Middle frontal gyrus (tissue), 1 donor: ENCODE results near the gene MED27.

Experiments
- DNase-seq: peaks from one replicate; pipeline ENCODE4 v3.0.0-alpha.2; 2015; ENCODE audit warnings: low spot score; ENCODE audit errors: extremely low spot score

MED27 gene

GRCh38 chr9:131971482-131972074 lies 108.1 kb downstream of the MED27 start:
- no peak for DNase-seq

- no peak for DNase-seq
These were observed 110.1 kb downstream of the MED27 start for GRCh38 chr9:131969469-131969989.

GRCh38 chr9:131968632-131969031 lies 111.0 kb downstream of the MED27 start:
- no peak for DNase-seq

GRCh38 chr9:131965841-131966240 lies 113.8 kb downstream of the MED27 start:
- no peak for DNase-seq

GRCh38 chr9:131965103-131965502 lies 114.6 kb downstream of the MED27 start:
- no peak for DNase-seq

GRCh38 chr9:131963072-131964030 lies 116.3 kb downstream of the MED27 start:
- DNase-seq: no peak

GRCh38 chr9:131961496-131961880 lies 118.2 kb downstream of the MED27 start:
- no peak for DNase-seq

- no peak for DNase-seq
These were observed 118.7 kb downstream of the MED27 start for GRCh38 chr9:131960851-131961495.

- no peak for DNase-seq
These were observed 119.4 kb downstream of the MED27 start for GRCh38 chr9:131960311-131960710.

GRCh38 chr9:131959887-131960286 lies 119.8 kb downstream of the MED27 start:
- no peak for DNase-seq

GRCh38 chr9:131959056-131959455 lies 120.6 kb downstream of the MED27 start:
- no peak for DNase-seq

- DNase-seq: no peak
These were observed 125.4 kb downstream of the MED27 start for GRCh38 chr9:131954299-131954698.

- no peak for DNase-seq
These were observed 127.8 kb downstream of the MED27 start for GRCh38 chr9:131951905-131952304.

GRCh38 chr9:131951155-131951554 lies 128.5 kb downstream of the MED27 start:
- no peak for DNase-seq

GRCh38 chr9:131950487-131950886 lies 129.2 kb downstream of the MED27 start:
- no peak for DNase-seq

GRCh38 chr9:131946180-131946579 lies 133.5 kb downstream of the MED27 start:
- DNase-seq: no peak

GRCh38 chr9:131943351-131943841 lies 136.3 kb downstream of the MED27 start:
- DNase-seq: peak; percentile 14

- DNase-seq: no peak
These were observed 137.4 kb downstream of the MED27 start for GRCh38 chr9:131942146-131942720.

- DNase-seq: no peak
These were observed 142.2 kb downstream of the MED27 start for GRCh38 chr9:131937451-131937850.

GRCh38 chr9:131936929-131937328 lies 142.7 kb downstream of the MED27 start:
- no peak for DNase-seq

GRCh38 chr9:131934673-131935072 lies 145.0 kb downstream of the MED27 start:
- no peak for DNase-seq
